Inferior parietal cortex (tissue), 1 donor: ENCODE data around the gene STARD10.

Experiments
- DNase-seq: peaks from one replicate; pipeline ENCODE4 v3.0.0-alpha.2; 2016; ENCODE audit errors: extremely low spot score

The STARD10 gene

DNA sequence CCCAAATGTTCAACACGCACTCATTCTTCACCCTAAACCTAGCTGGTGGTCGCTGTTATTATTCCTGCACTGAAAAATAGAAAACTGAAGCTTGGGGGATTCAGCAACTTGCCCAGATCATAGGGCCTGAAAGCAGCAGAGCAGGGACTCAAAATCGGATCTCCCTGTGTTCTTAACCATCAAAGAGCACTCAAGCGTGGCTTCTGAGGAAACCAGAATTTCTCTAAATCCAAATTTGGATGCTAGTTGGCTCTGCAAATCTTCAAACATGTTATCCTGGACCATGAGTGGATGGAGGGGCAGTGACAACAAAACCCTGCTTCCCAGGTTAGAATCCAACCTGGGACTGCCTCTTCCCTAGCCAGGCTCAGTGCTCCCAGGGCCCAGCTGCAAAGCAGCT, 30.0 kb downstream of the STARD10 start:
- no peak for DNase-seq

DNA sequence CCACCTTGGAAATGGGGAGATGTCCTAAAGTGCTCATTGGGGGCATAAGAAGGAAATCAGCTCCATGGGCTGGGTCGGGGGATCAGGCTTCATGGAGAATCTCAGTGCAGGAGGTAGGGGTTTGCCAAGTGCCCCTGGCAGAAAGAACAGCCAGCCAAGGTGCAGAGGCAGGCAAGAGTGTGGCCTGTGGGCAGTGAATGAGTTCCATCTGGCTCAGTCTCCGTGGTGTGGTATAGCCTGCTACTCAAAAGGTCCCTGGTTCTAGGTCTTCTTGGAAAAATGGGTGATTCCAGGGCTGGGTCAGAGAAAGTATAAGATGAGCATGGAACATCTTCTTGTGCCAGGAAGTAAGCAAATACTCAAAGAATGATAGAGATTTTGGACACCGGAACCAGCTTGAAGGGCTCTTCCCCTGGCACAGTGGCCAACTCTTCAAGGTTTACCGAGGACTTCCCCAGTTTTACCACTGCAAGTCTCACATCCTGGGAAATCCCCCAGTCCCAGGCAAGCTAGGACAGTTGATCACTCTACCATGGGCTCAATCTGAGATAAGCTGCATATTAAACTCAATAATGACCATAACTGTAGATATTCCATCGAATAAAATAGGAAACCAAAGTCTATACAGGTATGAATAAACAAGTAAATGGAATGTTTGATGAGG, 31.1 kb downstream of the STARD10 start:
- DNase-seq = no peak

DNA sequence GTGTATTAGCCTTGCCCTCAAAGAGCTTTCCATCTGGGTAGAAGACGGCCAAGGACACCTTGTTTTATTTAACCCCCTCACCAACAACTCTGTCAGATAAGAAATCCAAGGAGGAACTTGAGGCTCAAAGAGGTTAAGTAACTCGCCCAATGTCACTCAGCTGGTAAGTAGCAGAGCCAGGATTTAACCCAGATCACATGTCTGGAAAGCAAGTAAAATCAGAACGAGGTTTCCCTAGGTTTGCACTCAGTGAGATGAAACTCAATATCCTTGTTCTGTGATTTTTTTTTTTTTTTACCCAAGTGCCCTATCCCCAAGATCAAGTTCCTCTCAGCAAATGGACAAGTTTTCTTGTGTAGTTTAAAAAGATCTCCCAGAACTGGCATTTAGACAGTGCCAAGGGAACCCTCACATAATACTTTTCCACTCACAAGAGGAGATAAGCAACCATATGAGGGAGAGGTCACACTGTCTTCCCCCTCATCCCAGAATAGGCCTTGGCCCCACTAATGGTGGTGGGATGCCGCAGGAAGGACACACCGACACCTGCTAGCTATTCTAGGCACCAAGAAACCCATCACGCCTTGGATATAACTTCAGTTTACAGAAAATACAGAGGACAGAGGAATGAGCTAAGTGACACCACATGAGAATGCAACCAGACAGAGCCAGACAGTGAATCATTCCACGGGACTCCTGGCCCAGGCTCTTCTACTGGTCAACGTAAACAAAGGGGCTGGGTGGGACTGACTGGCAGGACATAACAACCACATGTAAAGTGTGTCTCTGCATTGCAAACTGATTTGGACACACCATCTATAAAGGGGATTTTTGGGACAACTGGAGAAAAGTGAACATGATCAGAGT, 33.1 kb downstream of the STARD10 start:
- DNase-seq = no peak

DNA sequence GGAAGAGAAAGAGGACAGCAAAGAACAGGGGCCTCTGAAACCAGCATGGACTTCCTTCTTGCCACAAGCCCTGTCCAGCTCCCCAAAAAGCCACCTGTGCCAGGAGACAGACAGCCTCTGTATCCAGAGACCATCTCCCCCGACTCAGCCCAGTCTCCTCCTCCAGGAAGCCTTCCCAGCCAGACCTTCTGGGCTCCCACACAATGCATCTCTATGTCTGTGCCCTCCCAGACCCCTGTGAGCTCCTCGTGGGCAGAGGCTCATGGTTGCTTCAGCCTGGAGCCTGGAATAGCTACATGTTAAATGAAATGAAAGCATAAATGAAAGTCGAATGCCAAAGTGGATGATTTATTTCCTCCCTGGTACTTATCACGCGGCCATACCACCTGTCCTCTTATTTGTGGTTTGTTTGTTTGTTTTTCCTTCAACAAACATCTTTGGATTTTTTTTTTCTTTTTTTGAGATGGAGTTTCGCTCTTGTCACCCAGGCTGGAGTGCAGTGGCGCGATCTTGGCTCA, 34.3 kb downstream of the STARD10 start:
- no peak for DNase-seq

DNA sequence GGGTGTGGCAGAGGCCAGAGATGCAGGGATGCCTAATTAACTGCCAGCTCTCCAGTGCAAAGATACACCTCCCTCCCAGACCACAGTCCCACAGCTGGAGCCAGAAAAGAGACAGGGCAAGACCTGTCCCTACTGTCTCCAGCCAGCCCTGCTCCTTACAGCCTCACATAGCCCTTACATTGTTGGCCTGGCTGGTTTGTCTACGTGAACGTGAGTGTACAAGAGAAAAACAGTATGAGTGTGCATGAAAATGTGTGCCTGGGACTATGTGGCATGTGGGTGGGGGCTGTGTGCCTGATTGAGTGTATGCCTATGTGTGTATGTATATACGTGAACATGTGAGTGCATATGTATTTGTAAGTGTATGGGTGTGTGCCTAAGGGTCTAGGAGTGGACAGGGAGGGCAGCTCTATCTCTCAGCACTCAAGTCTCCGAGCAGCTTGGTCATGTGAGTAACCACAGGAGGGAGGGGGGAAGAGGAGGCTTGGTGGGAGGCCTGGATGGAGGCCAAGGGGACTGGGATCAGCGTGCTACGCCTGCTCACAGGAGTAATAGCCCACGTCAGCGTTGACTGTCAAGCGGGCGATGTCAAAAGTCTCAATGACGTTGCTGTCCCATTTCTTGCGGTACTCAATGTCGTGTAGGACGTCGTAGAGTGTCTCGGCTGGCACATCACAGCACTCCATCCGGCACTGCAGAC, 35.0 kb downstream of the STARD10 start:
- DNase-seq = no peak

DNA sequence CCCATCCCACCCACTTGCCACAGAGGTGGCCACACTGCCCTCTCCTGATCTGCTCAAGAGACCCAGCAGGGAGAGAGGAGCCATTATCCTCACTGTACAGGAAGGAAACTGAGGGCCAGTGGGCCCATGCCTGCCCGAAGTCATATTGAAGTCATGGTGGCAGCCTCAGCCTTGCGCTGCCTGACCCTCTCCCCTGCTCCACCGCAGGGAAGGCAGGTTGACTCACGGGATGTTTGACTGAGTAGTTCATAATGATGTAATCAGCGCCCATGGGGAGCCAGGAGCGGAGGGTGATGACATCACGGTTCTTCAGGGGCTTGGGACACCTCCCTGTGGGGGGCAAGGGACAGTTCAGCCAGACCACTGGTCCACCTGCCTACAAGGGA, 35.5 kb downstream of the STARD10 start:
- DNase-seq = no peak

DNA sequence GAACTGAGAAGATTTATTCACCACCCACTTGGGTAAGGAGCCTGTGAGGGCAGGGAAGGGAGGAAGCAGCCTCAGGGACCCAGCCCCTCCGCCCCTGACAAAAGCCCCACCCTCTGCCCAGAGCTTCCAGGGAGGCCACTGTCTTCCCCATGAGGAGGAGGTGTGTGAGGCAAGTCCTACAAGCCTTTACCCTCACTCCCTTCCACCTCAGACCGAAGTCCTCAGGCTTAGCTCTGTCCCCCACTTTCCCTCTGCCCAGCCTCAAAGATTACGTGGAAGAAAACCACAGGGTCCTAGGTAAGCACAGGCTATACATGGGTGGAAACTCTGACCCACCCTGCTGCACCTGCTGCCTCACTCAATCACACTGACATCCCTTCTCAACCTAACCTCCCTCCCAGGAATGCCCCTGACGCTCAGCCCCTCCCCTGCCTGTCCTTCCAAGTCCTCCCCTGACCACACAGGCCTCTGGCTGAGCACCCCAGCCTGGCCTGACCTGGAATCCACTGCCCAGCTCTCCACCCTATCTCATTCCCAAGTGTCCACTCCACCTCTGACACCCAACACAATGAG, 38.0 kb downstream of the STARD10 start:
- DNase-seq = no peak

DNA sequence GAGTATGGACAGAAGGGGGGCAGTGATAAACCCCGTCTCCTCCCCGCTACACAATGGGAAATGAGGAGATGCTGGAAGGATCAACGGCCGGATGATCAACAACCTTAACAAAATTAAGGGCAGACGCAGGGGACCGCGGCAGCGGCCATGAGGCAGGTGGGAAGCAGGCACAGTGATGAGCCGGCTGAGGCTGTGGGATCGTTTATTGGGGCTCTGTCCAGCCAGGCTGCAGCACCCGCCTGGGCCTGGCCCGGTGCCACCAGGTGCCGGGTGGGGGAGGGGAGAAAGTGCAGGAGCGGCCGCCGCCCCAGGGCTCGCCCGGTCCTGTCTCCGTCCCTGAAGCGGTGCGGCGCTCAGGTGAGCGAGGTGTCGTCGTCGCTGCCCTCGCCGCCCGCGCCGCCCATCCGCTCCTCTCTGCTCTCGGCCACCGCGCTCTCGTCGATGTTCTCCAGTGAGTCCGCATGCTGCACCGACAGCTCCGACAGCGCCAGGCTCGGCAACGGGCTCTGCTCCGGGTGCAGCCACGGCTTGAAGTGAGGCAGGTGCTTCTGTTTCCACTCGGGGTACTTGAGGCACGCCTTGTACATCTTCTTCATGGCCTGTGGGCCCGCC, 39.2 kb downstream of the STARD10 start:
- DNase-seq = no peak

DNA sequence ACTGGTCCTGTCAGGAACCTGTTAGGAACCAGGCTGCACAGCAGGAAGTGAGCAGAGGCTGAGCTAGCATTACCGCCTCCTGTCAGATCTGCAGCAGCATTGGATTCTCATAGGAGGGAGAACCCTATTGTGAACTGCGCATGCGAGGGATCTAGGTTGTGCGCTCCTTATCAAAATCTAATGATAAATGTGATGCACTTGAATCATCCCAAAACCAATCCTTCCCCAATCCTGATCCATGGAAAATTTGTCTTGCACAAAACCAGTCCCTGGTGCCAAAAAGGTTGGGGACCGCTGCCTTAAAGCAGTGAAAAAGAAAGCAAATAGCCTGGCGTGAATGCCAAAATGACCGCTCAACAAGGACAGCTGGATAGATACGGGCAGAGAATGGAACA, 39.7 kb downstream of the STARD10 start:
- no peak for DNase-seq

DNA sequence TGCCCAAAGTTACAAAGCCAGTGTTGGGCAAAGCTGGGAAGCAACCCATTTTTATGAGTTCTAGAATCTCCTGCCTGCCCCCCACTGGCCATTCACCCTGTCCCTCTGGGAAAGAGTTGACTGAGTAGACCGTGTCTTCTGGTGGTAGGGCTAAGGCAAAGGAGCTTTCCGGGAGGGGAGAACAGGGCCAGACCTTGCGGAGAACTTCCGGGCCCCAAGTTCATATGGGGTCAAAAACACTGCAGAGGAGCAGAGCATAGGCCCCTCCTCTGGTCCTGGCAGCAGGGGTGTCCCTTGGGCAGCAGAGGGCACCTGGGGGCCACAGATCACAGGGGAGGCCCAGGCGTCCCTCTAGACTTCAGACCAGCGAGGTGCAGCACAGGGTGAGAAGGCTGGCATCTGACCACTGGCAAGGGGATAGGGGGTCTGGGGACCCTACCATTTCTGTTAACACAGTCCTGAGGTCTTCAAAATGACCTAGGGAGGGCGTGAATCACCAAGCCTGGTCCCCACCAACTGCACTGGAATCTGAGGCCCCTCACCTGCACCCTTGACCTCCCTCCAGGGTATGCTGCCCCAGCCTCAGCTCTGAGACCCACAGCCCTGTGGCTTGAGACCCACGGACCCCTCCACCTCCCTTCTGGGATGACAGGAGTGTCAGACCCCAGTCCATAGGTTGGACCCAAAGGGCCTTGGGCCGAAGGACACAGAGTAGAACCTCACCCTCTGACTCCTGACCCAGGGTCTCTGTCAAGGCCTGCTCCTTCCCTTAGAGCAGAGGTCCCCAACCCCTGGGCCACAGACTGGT, 40.3 kb downstream of the STARD10 start:
- DNase-seq = peak; percentile 30

DNA sequence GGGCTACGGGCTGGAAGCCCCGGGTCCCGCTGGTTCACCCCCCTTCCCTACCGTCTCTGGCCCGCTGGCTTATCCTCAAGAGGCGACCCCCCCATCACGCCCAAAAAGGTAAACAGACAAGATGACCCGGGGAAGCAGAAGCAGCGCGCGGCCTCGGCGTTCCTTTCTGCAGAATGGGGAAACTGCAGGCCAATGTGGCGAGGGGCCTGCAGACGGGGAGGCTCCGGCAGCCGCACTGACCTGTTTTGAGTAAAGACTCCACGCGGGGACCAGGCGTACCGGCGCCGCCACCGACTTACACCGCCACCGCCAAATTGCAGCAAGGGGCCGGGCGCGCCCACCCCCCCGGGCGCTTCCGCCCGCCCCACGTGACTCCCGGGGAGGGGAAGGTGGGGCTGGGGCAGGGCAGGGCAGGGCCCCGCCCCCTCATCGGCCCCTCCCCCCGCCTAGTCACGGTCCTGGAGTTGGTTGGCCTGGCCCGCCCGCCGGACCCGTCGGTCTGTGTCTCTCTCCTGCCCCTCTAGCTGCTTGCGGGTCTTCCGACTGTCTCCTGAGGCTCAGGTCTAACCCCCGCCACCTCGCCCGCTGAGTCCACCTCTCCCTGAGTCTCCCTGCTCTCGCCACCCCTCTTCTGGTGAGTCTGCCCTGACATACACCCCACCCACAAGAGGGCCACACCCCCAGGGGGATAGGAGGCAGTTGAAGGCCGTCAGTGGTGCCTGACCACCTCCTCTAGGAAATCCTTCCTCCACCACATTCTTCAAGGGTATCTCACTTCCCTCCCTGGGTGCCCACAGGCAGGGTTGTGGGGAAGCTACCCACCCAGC, 41.5 kb downstream of the STARD10 start, which contains the start of gene ARAP1:
TSS of gene ARAP1 (minus strand) at position 321 of the 827 bp plus-strand sequence. CDS start 25,280 bp downstream, outside the sequence.
- peak; percentile 49 for DNase-seq

DNA sequence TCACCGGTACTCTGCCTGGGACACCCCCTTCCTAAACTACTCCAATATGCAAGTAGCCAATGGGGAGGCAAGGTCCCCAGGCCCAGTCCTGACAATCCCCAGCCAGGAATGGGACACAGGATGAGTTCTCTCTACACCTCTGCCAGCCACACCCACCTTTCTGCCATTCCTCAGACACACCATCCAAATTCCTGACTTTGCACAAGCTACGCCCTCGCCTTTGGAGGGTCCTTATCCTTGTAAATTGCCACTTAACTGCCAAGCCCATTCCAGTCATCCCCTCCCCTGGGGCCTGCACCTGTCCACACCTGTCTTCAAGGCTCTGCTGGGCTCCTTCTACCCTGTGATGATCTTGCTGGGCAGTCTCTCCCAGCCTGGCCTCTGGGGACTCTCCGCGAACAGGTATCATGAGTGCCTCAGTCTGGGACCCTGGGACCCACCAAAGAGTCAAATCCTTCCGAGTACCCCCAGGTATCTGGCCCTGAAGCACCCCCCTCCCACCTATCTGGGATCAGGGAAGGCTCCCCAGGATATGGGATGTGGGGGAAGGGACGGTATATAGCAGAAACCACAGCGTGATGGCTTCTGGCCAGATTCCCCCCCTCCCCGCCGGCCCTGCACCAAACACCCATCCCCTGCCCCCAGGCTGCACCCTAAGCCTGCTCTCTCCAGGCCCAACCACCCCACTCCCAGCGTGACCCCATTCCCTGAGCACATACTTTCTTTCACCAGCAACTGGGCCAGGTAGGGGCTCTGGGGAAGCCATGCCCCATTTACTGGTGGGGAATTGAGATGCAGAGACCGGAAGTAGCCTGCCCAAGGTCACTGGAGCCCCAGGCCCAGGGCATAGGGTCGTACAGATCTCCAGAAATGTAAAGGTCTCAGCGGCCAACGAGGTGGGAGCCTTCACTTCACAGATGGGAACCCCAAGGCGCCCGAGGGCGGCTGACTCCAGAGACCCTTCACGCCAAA, 42.4 kb downstream of the STARD10 start:
- DNase-seq = no peak

DNA sequence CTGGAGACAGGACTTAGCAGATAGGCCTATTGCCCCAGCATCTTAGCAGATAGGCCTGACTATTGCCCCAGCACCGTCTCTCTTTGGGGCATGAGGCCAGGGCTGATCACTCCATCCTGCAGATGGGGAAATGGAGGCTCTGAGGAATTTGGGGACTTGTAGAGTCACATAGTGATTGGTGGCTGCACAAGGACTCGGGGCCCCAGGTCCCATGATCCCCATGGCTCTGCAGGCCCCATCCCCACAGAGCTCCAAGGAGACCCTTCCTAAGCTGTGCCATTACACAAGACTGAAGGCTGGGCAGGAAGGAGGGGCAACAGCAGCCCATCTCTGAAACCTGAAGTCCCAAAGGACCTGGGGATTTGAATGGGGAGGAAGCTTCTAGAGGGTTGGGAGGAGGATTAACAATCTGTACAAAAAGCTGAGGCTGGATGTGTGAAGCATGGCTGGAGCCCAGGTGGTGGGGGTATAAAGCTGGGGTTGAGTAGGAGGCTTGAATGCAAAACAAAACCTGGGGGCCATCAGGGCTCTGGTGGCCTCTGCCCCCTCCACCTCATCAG, 43.2 kb downstream of the STARD10 start:
- no peak for DNase-seq

DNA sequence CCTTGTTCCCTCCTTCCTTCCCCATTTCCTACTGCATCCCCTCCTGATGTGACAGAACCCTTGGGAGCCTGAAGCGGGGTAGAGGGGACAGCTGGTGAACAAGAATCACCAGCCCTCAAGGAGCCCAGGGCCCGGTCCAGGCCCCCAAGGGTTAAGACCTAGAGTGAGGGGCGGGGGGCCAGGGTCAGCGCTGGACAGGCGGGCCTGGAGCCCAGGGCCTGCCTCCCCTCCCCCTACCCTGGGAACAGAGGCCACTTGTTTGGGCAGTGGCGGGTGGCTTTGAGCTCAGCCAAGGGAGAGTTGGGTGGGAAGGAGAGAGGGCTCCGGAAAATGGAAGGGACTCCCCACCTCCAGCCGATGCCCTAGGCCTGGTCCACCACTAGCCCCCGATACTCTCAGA, 43.8 kb downstream of the STARD10 start:
- peak; percentile 47 for DNase-seq

DNA sequence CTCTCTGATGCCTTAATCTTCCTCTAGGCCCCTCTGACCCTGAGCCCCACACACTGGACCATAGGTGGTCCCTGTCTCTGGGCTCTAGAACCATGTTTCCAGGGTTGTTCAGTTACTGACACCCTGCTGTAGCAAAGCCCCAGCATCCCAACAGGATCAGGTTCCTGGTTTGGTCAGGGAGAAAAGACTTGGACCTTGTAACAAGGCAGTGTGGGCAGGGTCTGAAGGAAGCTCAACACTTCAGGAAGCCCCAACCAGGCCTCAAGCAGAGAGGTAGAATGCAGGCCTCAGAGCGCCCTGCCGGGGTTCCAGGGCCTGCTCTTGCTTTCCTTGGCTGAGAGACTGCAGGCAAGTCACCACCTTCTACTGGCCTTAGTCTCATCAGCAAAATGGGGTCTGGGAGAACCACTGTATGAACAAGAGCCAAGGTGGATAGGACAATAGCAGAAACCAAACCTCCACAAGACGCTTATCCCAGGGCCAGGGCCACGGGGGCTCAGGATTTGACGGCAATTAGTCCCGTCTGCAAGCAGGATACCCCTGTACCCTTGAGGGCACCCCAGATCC, 46.5 kb downstream of the STARD10 start:
- no peak for DNase-seq

DNA sequence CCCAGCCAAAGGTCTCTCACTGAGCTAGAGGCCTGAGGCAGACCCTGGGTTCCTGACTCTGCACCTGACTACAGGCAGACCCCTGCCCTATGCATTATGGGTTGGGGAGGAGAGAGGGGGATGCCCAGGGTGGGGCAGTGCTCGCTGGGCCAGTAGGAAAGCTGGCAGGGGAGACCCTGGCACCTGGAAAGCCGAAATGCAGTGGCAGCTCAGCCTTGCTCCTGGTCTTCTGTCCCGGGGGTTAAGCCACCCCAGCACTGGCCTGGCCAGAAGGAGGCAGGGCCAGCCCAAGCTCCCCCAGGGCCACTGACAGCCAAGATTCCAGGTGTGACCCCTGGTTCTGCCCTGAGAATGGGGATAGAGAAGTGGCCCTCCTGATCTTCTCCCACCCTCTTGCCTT, 47.0 kb downstream of the STARD10 start:
- DNase-seq = no peak

DNA sequence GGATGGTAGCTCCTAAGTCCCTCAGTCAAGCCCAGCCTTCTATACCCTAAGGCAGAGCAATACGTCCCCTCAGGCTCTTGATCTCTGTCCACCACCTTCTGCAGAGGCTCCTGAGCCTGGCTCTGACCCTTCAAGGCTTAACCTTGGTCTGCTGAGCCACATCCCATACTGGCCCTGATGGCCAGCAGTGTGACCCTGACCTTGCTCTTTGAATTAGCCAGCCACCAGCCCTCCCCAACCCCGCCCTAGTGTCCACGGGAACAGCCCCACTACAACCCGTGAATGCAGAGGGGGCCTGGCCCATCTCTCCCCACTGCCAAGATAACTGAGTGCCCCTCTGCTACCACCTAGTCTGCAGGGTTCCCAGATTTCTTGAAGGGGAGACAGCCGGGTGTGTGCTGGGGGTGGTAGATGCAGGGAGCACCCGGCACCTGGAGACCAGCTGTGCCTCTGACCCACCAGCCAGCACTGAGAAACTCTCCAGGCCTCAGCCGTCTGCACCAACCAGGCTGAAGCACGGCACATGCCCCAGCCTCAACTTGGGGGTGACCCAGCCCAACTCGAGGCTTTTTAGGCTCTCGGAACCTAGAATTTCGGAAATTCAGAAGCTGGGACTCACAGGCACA, 47.8 kb downstream of the STARD10 start:
- DNase-seq = no peak
